NCI-H2227 (cell line): ENCODE data around the gene MN1.

Experiments
- DNase-seq: peaks from one replicate; lab custom pipeline; 2025; ENCODE audit not compliant: unreplicated experiment; lab: John Stamatoyannopoulos, UW

Gene MN1

DNA sequence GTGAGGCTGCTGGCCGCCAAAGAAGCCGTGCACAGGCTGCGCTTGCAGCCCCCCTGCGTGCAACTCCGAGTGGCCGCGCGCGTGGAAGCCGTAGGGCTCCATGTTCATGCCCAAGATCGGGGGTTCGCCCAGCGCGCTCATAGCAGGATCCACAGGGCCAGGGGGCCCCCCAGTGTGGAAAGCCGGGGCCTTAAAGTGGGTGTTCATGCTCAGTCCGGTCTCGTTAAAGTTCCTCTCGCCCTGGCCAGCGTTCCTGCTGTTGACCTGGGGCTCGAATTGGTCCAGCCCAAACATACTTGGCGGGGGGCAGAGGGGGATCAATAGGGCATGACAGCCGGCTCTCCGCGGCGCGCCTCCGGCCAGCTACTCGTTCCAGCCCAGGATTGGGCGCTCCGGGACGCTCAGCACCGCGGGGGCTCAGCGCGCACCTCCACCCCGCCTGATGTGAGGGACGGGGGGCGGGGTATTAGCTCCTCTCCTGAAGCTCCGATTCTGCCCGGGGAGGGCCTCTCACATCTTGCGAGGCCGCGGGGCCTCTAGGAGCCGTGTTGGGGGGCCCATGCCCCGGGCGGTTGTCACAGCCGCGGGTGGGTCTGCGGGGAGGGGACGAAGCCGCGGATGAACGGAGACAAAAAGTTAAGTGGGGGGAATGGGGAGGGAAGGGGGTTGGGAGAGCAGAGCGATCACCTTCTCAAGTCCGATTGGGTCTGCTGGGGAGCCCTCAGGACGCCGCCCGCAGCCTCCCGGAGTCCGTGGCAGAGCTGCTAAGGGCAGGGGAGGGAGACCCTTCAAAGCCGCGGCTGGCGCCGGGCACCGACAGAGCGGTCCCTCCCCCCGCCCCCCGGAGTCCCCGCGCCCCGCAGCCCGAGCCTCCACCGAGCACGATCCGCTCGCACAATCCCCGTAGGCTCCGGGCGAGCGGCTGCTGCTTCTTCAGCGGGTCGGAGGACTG lies 1.0 kb downstream of the MN1 start:
- no peak for DNase-seq

- DNase-seq = no peak
Observed at GRCh38 chr22:27799827-27800249, 1.7 kb downstream of the MN1 start.

DNA sequence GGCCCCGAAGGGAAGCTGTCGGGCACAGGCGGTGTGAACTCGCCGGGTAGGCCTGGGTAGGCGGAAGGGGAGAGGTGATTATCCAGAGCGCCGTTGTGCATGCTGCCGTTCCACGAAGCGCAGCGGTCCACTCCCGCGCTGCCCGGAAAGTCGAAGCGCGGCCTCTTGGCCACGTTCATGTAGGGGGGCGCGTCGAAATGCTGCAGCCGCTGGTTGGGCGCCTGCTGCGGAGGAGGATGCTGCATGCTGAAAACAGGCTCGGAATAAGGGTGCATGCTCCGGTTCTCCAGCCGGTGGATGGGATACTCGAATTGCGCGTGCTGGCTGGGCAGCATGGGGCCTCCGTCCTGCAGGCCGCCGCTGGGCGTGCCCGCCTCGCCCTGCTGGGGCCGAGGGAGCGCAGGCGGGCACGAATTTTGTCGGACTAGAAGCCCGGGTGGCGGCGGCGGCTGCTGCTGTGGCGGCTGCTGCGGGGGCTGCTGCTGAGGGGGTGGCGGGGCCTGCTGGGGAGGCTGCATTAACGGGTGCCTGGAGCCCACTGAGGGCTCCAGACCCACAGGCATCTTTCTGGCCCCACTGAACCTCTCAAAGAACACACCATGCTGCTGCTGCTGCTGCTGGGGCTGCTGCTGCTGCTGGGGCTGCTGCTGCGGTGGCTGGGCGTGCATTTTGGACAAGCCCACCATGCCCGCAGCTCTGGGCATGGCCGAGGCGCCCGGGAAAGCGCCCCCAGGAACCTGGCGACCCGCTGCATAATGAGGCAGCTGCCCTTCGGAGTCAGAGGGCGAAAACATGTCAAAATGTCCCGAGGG lies 2.3 kb downstream of the MN1 start:
- DNase-seq = no peak

GRCh38 chr22:27798511-27799014 lies 3.0 kb downstream of the MN1 start:
- no peak for DNase-seq

DNA sequence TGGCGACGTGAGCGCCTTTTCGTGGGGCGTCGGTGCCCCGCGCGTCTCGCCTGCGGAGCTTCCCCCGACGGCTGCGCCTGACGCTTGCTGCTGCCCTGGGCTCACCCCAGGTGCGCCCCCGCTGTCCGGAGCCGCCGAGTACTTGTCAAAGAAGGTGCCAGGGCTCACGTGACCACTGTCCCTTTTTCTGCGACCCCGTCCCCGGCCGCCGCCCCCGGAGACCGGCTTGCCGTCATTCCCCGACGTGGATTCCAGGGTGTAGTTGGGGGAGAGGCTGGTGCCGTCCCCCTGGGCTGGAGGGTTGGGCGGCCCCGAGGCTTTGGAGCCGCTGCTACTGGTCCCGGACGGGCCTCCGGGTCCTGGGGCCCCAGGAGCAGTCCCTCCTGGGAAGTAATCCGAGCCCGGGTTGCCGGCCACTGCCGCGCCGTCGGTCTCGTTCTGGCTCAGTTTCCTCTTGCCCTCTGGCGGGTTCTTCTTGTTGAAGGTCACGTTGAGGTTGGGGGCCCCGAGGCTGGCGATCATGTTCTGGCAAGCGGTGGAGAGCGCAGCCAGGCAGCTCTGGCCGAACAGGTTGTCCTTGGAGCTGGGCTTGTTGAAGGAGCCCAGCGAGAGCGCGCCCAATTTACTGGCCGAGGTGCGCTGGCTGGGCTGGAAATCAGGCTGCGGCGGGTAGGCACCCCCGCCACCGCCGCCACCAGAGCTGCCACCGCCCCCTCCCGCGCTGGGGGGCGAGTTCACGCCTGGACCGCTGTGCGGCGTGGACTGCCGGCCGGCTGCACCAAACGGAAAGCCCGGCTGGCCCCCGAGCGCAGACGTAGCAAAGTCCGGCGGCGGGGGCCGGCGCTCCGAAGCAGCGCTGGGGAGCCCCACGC lies 3.8 kb downstream of the MN1 start:
- DNase-seq = no peak

- DNase-seq = no peak
Observed at GRCh38 chr22:27796829-27797519, 4.6 kb downstream of the MN1 start.

GRCh38 chr22:27795696-27796517 lies 5.6 kb downstream of the MN1 start:
- DNase-seq = no peak

DNA sequence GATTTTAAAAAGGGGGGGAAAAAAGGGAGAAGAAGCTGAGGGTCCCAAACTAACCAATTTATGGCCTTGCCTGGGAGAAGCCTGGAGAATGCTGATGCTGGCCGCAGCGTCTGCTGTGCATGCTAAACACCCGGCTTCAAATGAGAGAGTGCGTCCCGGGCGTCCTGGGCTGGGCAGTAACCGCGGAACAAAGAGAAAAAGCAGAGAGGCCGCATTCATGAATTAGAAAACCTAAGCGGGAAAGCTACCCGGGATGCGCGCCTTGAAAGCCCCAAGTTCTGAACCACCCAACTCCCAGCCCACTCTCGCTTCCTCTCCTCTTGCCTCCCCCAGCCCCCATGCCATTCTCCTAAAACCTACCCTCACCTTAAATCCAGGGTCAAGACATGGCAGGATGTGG lies 6.5 kb downstream of the MN1 start:
- DNase-seq = no peak

DNA sequence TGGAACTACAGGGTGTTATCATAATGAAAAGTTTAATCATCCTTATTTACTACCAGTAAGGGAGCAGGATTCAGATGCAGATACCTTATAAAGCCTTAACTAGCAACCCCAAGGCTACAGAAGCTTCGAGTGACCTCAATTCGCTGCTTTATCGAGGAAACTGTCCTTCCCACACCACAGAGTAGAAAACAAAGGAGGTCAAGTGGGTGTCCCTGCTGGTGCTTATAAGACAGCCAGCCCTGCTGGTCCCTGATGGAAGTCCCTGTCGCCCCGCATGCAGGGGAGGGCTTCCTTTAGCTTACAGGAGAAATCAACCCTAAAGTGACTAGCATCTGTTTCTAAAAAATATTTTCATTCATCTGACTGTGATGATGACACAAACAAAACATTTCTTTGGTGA lies 7.3 kb downstream of the MN1 start:
- no peak for DNase-seq

- DNase-seq = no peak
Observed at GRCh38 chr22:27793576-27793975, 8.0 kb downstream of the MN1 start.

DNA sequence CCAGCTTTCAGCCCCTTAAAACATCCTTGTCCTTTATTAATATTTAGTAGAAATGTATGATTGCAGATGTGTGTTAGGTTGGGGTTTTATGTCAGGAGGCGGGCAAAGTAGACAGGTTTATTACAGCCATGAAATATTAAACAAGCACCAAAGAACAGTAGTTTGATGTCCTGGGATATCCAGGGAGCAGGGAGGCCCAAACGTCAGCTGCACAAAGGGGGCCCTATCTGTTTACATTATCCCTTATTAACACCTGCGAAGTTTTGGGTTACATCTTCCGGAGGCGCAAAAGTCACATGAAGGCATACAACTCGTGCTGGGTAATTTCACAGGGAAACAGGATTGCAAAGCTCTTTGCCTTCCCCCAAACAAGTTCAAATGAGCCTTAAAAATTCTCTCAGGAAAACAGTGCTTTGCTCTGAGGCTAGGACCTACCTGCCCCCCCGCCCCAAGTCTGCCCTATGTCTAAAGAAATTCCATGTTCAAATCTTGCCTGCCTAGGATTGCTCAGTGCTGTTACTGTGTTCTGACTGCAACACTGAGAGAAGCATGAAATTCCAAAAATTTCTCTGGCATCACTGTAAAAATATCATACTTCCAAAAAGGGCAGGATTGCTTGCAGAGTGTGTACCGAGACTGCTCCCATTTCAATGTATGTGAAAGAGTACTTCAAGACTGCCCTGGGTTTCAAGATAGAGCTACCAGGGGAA lies 8.9 kb downstream of the MN1 start:
- no peak for DNase-seq

DNA sequence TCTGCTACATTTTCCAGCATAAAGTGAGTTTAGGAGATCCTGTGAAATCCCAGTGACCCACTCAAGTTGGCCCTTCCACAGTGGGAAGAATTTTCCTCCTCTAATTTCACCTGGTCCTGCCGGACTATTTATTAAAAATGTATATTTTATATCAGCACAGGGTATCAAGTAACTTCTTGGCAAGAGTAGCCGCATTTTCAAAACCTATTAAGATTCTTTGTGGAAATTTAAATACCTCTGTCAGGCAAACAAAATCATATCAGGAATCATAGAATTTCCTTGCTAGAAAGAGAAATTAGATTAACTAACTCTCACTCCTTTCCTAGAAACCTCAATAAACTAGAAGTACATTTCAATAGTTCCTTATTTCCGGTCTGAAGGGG lies 9.7 kb downstream of the MN1 start:
- DNase-seq = no peak

GRCh38 chr22:27791159-27791858 lies 10.2 kb downstream of the MN1 start:
- no peak for DNase-seq

DNA sequence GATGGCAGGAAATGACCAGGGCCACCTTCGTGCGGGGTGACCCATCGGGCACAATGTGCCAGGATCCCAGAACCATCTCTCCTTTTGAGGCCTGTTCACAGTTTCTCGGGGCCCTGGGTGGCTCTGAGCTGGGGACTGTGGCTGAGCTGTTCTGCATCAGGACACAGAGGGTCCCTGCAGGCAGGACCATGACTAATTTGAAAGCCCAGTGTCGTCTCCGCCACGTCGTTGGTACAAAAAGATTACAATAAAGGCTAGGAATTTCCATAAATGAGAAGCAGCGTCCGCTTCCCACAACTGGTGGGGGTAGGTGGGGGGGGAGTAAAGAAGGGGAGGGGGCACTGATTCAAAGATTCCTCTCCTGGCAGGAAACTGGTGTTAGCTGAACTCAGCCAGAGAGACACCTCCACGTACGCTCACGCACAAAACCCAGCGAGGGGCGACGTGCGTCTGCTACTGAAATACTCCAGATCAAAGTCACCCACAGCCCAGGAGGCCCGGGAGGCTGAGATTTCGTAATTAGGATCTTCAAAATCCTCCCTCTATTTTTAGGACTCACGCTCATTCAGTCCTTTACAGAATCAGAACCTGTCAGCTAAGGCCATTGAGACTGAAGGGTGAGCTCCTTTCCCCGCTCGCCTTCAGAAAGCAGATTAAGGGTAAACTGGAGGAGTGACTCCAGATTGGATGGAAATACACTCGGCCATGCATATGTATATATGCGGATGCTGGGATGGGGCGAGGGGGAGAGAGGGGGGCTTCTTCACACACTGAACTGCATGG lies 11.0 kb downstream of the MN1 start:
- no peak for DNase-seq

DNA sequence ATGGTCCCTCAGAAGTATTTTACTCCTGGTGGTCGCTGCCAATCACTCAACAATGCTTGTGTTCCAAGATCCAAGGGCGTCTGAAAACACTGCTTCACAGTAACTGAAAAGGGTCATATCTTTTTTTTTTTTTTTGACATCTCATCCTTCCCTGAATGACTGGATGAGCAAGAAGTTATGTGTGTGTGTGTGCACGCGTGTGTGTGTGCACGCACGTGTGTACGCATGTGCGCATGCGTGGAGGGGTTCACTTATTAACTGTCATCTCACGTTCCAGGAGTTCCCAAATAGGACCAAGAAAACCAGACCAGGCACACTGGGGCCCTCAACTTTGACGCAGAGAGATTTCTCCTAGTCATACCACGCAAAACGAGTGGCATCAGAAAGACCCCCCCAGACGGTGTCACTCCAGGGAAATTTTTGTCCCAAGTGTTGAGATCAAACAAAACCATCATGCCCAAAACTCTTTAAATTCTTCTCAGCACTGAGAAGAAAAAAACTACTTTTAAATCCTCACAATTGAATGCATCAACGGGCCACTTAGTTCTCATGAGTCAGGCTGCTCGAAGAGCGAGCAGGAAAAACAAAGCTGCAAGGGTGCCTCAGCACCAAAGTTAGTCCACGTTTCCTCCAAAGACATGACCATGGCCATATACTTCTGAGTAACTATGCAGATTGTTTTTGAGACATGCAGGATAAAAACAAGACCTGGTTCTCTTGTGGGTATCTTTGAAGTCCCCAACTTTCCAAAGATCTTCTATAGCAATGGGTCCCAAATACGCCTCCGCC lies 12.9 kb downstream of the MN1 start:
- DNase-seq = no peak

DNA sequence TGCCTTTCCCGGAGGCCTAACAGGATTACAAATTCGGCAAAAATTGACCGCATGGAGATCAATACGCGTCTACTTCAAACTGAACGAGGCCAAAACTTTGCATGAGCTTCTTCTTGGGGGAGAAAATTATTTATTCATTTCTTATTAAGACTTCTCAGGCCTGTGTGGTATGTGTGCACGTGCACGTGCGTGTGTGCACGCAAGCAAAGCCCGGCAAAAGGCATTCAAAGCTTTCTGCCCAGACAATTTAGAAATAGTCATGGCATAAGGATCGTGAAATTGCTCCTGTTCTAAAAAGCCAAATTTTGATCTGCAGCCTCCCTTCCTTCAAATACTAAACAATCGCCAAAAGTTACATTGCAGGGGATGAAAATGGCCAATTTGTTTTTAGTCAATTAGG lies 14.6 kb downstream of the MN1 start:
- no peak for DNase-seq
